ENCODE measurements around the gene CLMN. TPM values are rescaled to one million over a fixed set of nuclear protein-coding genes. Genes with fewer than 3 reads are reported as not detected.

The CLMN gene
- total and polyA plus RNA-seq, 2 donors (not counting 3 experiments of a cell fraction or from before 2014, with no cell fraction given): 0.72 to 9.6 TPM

DNA sequence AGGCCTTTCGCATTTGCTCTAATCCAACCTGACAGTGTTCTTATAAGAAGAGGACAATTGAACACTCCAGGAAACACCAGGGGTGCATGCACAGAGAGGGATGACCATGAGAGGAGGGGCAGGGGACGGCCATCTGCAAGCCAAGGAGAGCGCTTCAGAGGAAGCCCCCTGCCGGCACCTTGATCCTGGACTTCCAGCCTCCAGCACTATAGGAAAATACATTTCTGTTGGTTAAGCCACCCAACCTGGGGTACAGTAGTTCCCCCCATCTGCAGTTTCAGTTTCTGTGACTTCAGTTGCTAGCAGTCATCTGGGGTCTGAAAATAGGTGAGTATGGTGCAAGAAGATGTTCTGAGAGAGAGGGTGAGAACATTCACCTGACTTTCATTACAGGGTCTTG lies 64.7 kb downstream of the CLMN start:
- Histone ChIP-seq H3K79me2 (ENCODE audit: control insufficient read depth, insufficient read depth, low read length) (no peaks in the 10 kb centered on the region), H3K9me3 (replicated peaks; ENCODE audit: control insufficient read depth, insufficient read depth, low read length) (no peaks in the 10 kb centered on the region), H3K36me3 (ENCODE audit: control insufficient read depth in 2 of 2, extremely low read depth in 1 of 2, insufficient read depth in 2 of 2, low read length in 2 of 2) (no peaks in the 10 kb centered on the region), H3K4me1 (ENCODE audit: control insufficient read depth, extremely low read depth, insufficient read depth, low read length) (peaks cover 50% of the 10 kb centered on the region), H3K9ac (replicated peaks; ENCODE audit: extremely low read depth, insufficient read depth, low read length) (no peak overlapping the region), H3K27me3 (ENCODE audit: control insufficient read depth in 2 of 2, insufficient read depth in 2 of 2, low read length in 2 of 2) (no peaks in the 10 kb centered on the region), H3K27ac (ENCODE audit: insufficient read depth, low read depth, low read length) (no peak overlapping the region), H3K9me1 (replicated peaks; ENCODE audit: control insufficient read depth, extremely low read depth, insufficient read depth, low read length) (no peaks in the 10 kb centered on the region), H3K4me3 (replicated peaks in 1 of 3; ENCODE audit: insufficient read depth in 1 of 3, low read depth in 1 of 3, low read length in 3 of 3) (no peak overlapping the region), H4K20me1 (replicated peaks; ENCODE audit: control insufficient read depth, extremely low read depth, insufficient read depth, low read length) (no peaks in the 10 kb centered on the region), H2AFZ (ENCODE audit: low read depth, low read length) (no peak overlapping the region), H3K4me2 (ENCODE audit: insufficient read depth, low read length) (peak overlapping the region; percentile 47)
- intact Hi-C loops (cut with micrococcal nuclease): no loop called here
- no peak for TF ChIP-seq POLR2A (IDR thresholded peaks at IDR 0.05; ENCODE audit: low read depth, low read length)
- TF ChIP-seq CTCF (IDR thresholded peaks at IDR 0.05; ENCODE audit: extremely low read depth in 1 of 2, insufficient read depth in 1 of 2, low read depth in 1 of 2, low read length in 2 of 2): no peak
- TF ChIP-seq, protein P1, sequence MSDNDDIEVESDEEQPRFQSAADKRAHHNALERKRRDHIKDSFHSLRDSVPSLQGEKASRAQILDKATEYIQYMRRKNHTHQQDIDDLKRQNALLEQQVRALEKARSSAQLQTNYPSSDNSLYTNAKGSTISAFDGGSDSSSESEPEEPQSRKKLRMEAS (IDR thresholded peaks at IDR 0.05; ENCODE audit: insufficient read depth, insufficient read length): no peak
- no peak for TF ChIP-seq FOS (IDR thresholded peaks at IDR 0.05; ENCODE audit: borderline replicate concordance, insufficient read depth, low read length)
- TF ChIP-seq POLR2AphosphoS5 (IDR thresholded peaks at IDR 0.05; ENCODE audit: insufficient read depth, low read depth, low read length): no peak
- TF ChIP-seq JUN (IDR thresholded peaks at IDR 0.05; ENCODE audit: borderline replicate concordance, insufficient read depth, insufficient read length, low read depth): no peak
- no peak for TF ChIP-seq GATA2 (IDR thresholded peaks at IDR 0.05; ENCODE audit: insufficient read depth, insufficient read length, low read depth, low read length)
- TF ChIP-seq MYC (IDR thresholded peaks at IDR 0.05; ENCODE audit: low read depth, low read length): no peak
- TF ChIP-seq EZH2 (IDR thresholded peaks at IDR 0.05; ENCODE audit: borderline replicate concordance, low read depth, low read length, severe bottlenecking): no peak
- DNase-seq (ENCODE audit: low read depth, low spot score) (no peak), FAIRE-seq (no peak)
- dilution Hi-C loops (cut with MboI; ENCODE audit: extremely low pct_ligation_motif_present, low sequenced_read_pairs): no loop called here
- POLR2A ChIA-PET: no interaction called here
- CTCF ChIA-PET: interaction anchor here (0.9 to 1.4 kb wide), 3 partner anchors 11 to 107 kb away, joined by 3 to 5 read pairs (median 3); no protein-coding TSS in a partner anchor
- BruUV-seq (replicated peaks): no TSS peak
